H1 (cell line): ENCODE results near the gene IRF3. TPM values are rescaled to one million over a fixed set of nuclear protein-coding genes. Genes with fewer than 3 reads are reported as not detected.

Experiments used
- CTCF ChIA-PET: fragments of 300-600 bp; sonication (Branson Sonifier 250); formaldehyde crosslinking; loops from one replicate; lab custom pipeline; 2021; ENCODE audit not compliant: partially characterized antibody; lab: Charles Lee
- POLR2A ChIA-PET: fragments of 300-600 bp; sonication (Branson Sonifier 250); formaldehyde crosslinking; loops from one replicate; lab custom pipeline; 2021; ENCODE audit warnings: inconsistent platforms; ENCODE audit not compliant: partially characterized antibody; lab: Charles Lee
- DNase-seq, 2 experiments: peaks; one replicate each; pipeline versions ENCODE4 v3.0.0 to v3.0.0-alpha.2; 2010 to 2022; ENCODE audit warnings: low spot score in 2 of 2, low read depth in 1 of 2, mixed read lengths in 1 of 2
- FAIRE-seq: peaks from 2 replicates; lab custom pipeline; 2011; peaks lifted over from hg19 to GRCh38; lab: Jason Lieb, UNC
- H2AFZ ChIP-seq: 2 replicates; pipeline ENCODE4 v1.8.1; 2012; ENCODE audit warnings: low read length, inconsistent platforms
- H2AK5ac ChIP-seq: 2 replicates; pipeline ENCODE4 v1.6.1; 2013; ENCODE audit warnings: low read depth, low read length
- H2BK120ac ChIP-seq: replicated peaks from 2 replicates; pipeline ENCODE3; 2013; ENCODE audit warnings: low read depth, low read length, inconsistent platforms
- H2BK12ac ChIP-seq: 2 replicates; pipeline ENCODE4 v1.6.1; 2013; ENCODE audit warnings: low read depth, low read length
- H2BK15ac ChIP-seq: 2 replicates; pipeline ENCODE4 v1.6.1; 2013; ENCODE audit warnings: low read length
- H2BK20ac ChIP-seq: 2 replicates; pipeline ENCODE4 v1.6.1; 2013; ENCODE audit warnings: low read length
- H2BK5ac ChIP-seq: 2 replicates; pipeline ENCODE4 v1.6.1; 2013; ENCODE audit warnings: low read depth, low read length
- H3K14ac ChIP-seq: 2 replicates; pipeline ENCODE4 v1.6.1; 2013; ENCODE audit warnings: inconsistent platforms; ENCODE audit not compliant: insufficient read length
- H3K18ac ChIP-seq: 2 replicates; pipeline ENCODE4 v1.6.1; 2013; ENCODE audit warnings: low read length; ENCODE audit errors: extremely low read depth
- H3K23ac ChIP-seq: 2 replicates; pipeline ENCODE4 v1.6.1; 2013; ENCODE audit warnings: inconsistent platforms; ENCODE audit not compliant: insufficient read length
- H3K23me2 ChIP-seq: 2 replicates; pipeline ENCODE4 v1.6.1; 2013; ENCODE audit warnings: low read depth, low read length
- H3K27ac ChIP-seq: 2 replicates; pipeline ENCODE4 v1.6.1; 2011; ENCODE audit warnings: low read depth, low read length, inconsistent platforms
- H3K27me3 ChIP-seq, 4 experiments: replicated peaks in 1 of 4; 1 replicate in 1 of 4; 2 replicates in 3 of 4; pipeline versions ENCODE4 v1.6.1 to v1.8.1; 2011 to 2013; ENCODE audit warnings: low read length in 3 of 4, mild to moderate bottlenecking in 3 of 4, inconsistent platforms in 2 of 4, mixed read lengths in 2 of 4, moderate library complexity in 1 of 4; ENCODE audit not compliant: control insufficient read depth in 3 of 4, insufficient read depth in 3 of 4; ENCODE audit errors: extremely low read depth in 1 of 4
- H3K36me3 ChIP-seq, 4 experiments: 2 replicates each; pipeline versions ENCODE4 v1.6.1 to v1.8.1; 2011 to 2013; ENCODE audit warnings: mild to moderate bottlenecking in 4 of 4, low read length in 3 of 4, moderate library complexity in 2 of 4, control low read depth in 1 of 4, inconsistent platforms in 1 of 4; ENCODE audit not compliant: insufficient read depth in 4 of 4, control insufficient read depth in 2 of 4
- H3K4ac ChIP-seq: replicated peaks from 2 replicates; pipeline ENCODE3; 2013; ENCODE audit warnings: low read length, low read depth, mixed read lengths, inconsistent platforms; ENCODE audit not compliant: insufficient read length
- H3K4me1 ChIP-seq, 4 experiments: replicated peaks in 1 of 4; 1 replicate in 1 of 4; 2 replicates in 3 of 4; pipeline versions ENCODE4 v1.6.1 to v1.8.1; 2011 to 2013; ENCODE audit warnings: low read length in 3 of 4, inconsistent platforms in 2 of 4, mixed read lengths in 1 of 4; ENCODE audit not compliant: insufficient read depth in 4 of 4, control insufficient read depth in 3 of 4
- H3K4me2 ChIP-seq, 2 experiments: 2 replicates each; pipeline versions ENCODE4 v1.6.1 to v1.8.1; 2011 to 2013; ENCODE audit warnings: low read depth in 2 of 2, low read length in 2 of 2, control low read depth in 1 of 2, inconsistent platforms in 1 of 2, mild to moderate bottlenecking in 1 of 2; ENCODE audit not compliant: insufficient read depth in 1 of 2
- H3K4me3 ChIP-seq, 4 experiments: fragments of 200-600, 300-600 bp in 1 of 4; sonication (generic), shearing (Covaris generic), sonication (Bioruptor Twin) in 1 of 4; 2 replicates each; pipeline versions ENCODE4 v1.5.1 to v1.8.1; 2011 to 2016; ENCODE audit warnings: low read length in 4 of 4, low read depth in 3 of 4, control low read depth in 2 of 4, inconsistent platforms in 2 of 4, mild to moderate bottlenecking in 2 of 4, mixed read lengths in 1 of 4, moderate library complexity in 1 of 4; ENCODE audit not compliant: insufficient read depth in 2 of 4; ENCODE audit errors: extremely low read depth in 1 of 4
- H3K56ac ChIP-seq: replicated peaks from 2 replicates; pipeline ENCODE3; 2013; ENCODE audit warnings: low read depth, mild to moderate bottlenecking, mixed read lengths, low read length, inconsistent platforms; ENCODE audit not compliant: insufficient read length
- H3K79me1 ChIP-seq: 2 replicates; pipeline ENCODE4 v1.6.1; 2013; ENCODE audit warnings: low read depth, low read length, control low read depth
- H3K79me2 ChIP-seq, 2 experiments: 2 replicates each; pipeline versions ENCODE4 v1.6.1 to v1.8.1; 2012 to 2013; ENCODE audit warnings: low read length in 2 of 2, mild to moderate bottlenecking in 2 of 2, inconsistent platforms in 1 of 2; ENCODE audit not compliant: insufficient read depth in 2 of 2, control insufficient read depth in 1 of 2
- H3K9ac ChIP-seq, 4 experiments: replicated peaks in 1 of 4; 1 replicate in 1 of 4; 2 replicates in 3 of 4; pipeline versions ENCODE4 v1.6.1 to v1.8.1; 2011 to 2013; ENCODE audit warnings: low read depth in 3 of 4, low read length in 3 of 4, control low read depth in 2 of 4, mild to moderate bottlenecking in 2 of 4, moderate library complexity in 2 of 4, inconsistent platforms in 1 of 4; ENCODE audit errors: extremely low read depth in 1 of 4
- H3K9me3 ChIP-seq, 2 experiments: 2 replicates each; pipeline versions ENCODE4 v1.6.1 to v1.8.1; 2012 to 2013; ENCODE audit warnings: mild to moderate bottlenecking in 2 of 2, moderate library complexity in 2 of 2, control low read depth in 1 of 2, inconsistent platforms in 1 of 2, low read depth in 1 of 2, low read length in 1 of 2, mixed read lengths in 1 of 2; ENCODE audit not compliant: insufficient read depth in 2 of 2
- H4K20me1 ChIP-seq, 2 experiments: replicated peaks in 1 of 2; 2 replicates each; pipeline versions ENCODE3 to v1.8.1; 2011 to 2013; ENCODE audit warnings: inconsistent platforms in 2 of 2, low read length in 2 of 2, mild to moderate bottlenecking in 1 of 2; ENCODE audit not compliant: insufficient read depth in 2 of 2, control insufficient read depth in 1 of 2
- H4K5ac ChIP-seq: 2 replicates; pipeline ENCODE4 v1.6.1; 2013; ENCODE audit warnings: low read length, low read depth, mixed read lengths, inconsistent platforms; ENCODE audit not compliant: insufficient read length
- H4K8ac ChIP-seq: 2 replicates; pipeline ENCODE4 v1.8.0; 2013; ENCODE audit warnings: mild to moderate bottlenecking, moderate library complexity, low read length, inconsistent platforms; ENCODE audit not compliant: insufficient read depth; ENCODE audit errors: extremely low read depth
- H4K91ac ChIP-seq: replicated peaks from 2 replicates; pipeline ENCODE3; 2013; ENCODE audit warnings: low read length, mixed read lengths, inconsistent platforms; ENCODE audit not compliant: insufficient read length
- CBX5 ChIP-seq: fragments of 300-800, 300-1000 bp; sonication (generic); IDR thresholded peaks from 2 replicates; pipeline ENCODE4 v1.7.1; 2016; ENCODE audit warnings: antibody characterized with exemption, low read length, low read depth
- HDAC6 ChIP-seq: IDR thresholded peaks from one replicate; pipeline ENCODE4 v1.7.1; 2012; ENCODE audit warnings: low read depth, mild to moderate bottlenecking, inconsistent platforms, low read length, moderate library complexity
- RNF2 ChIP-seq: fragments of 200-900, 300-1000 bp; sonication (generic); IDR thresholded peaks from 2 replicates; pipeline ENCODE4 v1.7.1; 2016; ENCODE audit warnings: borderline replicate concordance, low read depth, mild to moderate bottlenecking, antibody characterized with exemption, low read length; ENCODE audit not compliant: poor library complexity, severe bottlenecking; ENCODE audit errors: missing control alignments
- RXRA ChIP-seq: IDR thresholded peaks from 2 replicates; pipeline ENCODE4 v1.6.1; 2011; ENCODE audit warnings: low read depth, mild to moderate bottlenecking, low read length, moderate library complexity; ENCODE audit not compliant: insufficient read depth
- SP1 ChIP-seq: IDR thresholded peaks from 2 replicates; pipeline ENCODE4 v1.6.1; 2011; ENCODE audit warnings: low read depth, low read length
- SRF ChIP-seq: IDR thresholded peaks from 2 replicates; pipeline ENCODE4 v1.6.1; 2011; ENCODE audit warnings: mild to moderate bottlenecking, low read depth, low read length, moderate library complexity
- TAF1 ChIP-seq: IDR thresholded peaks from 2 replicates; pipeline ENCODE4 v1.6.1; 2011; ENCODE audit warnings: mild to moderate bottlenecking, low read depth, low read length
- ZNF274 ChIP-seq: IDR thresholded peaks from 2 replicates; pipeline ENCODE4 v1.7.0; 2012; ENCODE audit warnings: low read length, borderline replicate concordance; ENCODE audit errors: extremely low read depth
- WGBS, 2 experiments: shearing (Covaris generic) in 1 of 2; methylation state at CpG; one replicate each; pipeline versions ENCODE4 v1.1.6 to v1.1.7; 2013 to 2015; ENCODE audit warnings: low lambda C conversion rate in 2 of 2, mixed read lengths in 2 of 2, inconsistent platforms in 1 of 2, low coverage in 1 of 2, missing lambda C conversion rate in 1 of 2; ENCODE audit not compliant: insufficient replicate concordance in 2 of 2, insufficient coverage in 1 of 2, insufficient read length in 1 of 2; ENCODE audit errors: extremely low coverage in 1 of 2, missing lambda C conversion rate in 1 of 2; 5-methylcytosine and 5-hydroxymethylcytosine counted together
- polyA plus RNA-seq, 7 experiments: library from polyadenylated mRNA; depleted of rRNA in 3 of 7; stranded (reverse) in 5 of 7; unstranded in 2 of 7; fragments of >200 nt in 5 of 7; fragments of 200-250 nt in 2 of 7; gene quantifications; 1 replicate in 5 of 7; 2 replicates in 1 of 7; 4 replicates in 1 of 7; pipeline versions ENCODE4 v1.2.1 to v1.2.3, GENCODE V29; 2011 to 2013; ENCODE audit warnings: missing spikeins in 2 of 7, mixed read lengths in 2 of 7
- total RNA-seq: library from RNA; stranded (reverse); fragmentation: NEBNext Ultra II Directional; extraction: Animal tissue kit (Norgen Biotek cat#: 25700); gene quantifications from 2 replicates; pipeline ENCODE4 v1.2.1, GENCODE V29; 2021

IRF3 gene
- total and polyA plus RNA-seq, 2 of the 8 experiments (the other 6 are each of a cell fraction or from before 2014, with no cell fraction given): 103 to 114 TPM

DNA sequence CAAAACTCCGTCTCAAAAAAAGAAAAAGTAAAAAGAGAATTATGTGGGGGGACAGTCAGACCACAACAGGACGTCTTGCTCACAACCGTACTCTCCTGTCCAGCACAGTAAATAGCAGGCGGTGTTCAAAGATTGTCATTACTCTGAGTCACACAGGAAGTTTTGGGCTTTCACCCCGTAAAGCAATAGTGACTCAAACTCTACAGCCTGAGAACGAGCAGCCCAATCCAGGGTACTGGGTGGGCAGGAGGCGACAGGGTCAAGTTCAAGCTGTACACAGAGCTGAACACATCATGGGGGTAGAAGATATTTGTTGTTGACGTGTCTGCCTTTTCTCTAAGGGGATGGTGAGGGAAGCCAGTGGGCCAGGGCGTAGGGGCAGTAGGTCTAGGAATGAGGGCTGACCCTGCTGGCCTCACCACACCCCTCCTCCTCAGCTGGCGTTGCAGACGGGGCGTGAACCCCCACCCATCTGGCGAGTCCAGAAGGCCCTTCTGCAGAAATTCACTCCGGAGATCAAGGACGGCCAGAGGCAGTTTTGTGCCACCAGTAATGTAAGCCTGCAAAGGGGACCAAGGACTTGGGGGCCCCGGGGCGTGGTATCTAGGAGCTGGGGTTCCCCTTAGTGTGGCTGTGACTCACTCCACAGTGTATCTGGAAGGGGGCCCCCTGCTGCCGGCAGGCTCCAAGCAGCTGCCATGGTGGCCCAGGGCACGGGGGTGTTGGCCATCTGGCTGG lies 51.4 kb downstream of the IRF3 start:
- H3K9me3 ChIP-seq: no peaks in the 10 kb centered on the region
- peaks cover 14 to 24% of the 10 kb centered on the region in 2 experiments for H4K20me1 ChIP-seq
- CTCF ChIA-PET: interaction anchor here (1.0 to 1.5 kb wide), 4 partner anchors 9 to 71 kb away, joined by 3 to 6 read pairs (median 3); no protein-coding TSS in a partner anchor
- H3K4me3 ChIP-seq: no peak overlapping the region
- H2AK5ac ChIP-seq: no peak overlapping the region
- H2BK120ac ChIP-seq: no peak overlapping the region
- no peak overlapping the region for H2BK15ac ChIP-seq
- H3K79me2 ChIP-seq: peaks cover 0 to 38% of the 10 kb centered on the region in 2 experiments; a peak in 2 of 4 replicates
- H3K23ac ChIP-seq: no peak overlapping the region
- no peaks in the 10 kb centered on the region for H3K4me1 ChIP-seq
- no peak overlapping the region for H3K56ac ChIP-seq
- POLR2A ChIA-PET: interaction anchor here (37.8 to 50.7 kb wide), 2 partner anchors 10 to 12 kb away, joined by 840 read pairs; partner anchors contain the start of genes PRR12, RRAS and SCAF1
- no peak overlapping the region for H3K27ac ChIP-seq
- no peak overlapping the region for H4K5ac ChIP-seq
- no peak overlapping the region; the same call in 1 of the 2 replicates for H4K8ac ChIP-seq
- no peak overlapping the region for H4K91ac ChIP-seq
- no peak for DNase-seq
- H3K36me3 ChIP-seq: peaks cover 15 to 62% (median 35%) of the 10 kb centered on the region in 4 experiments
- no peaks in the 10 kb centered on the region for H3K27me3 ChIP-seq
- H3K79me1 ChIP-seq: peaks cover 12% of the 10 kb centered on the region
- H2BK20ac ChIP-seq: no peak overlapping the region
- H3K4ac ChIP-seq: no peak overlapping the region
- H2BK12ac ChIP-seq: no peak overlapping the region
- H3K23me2 ChIP-seq: no peaks in the 10 kb centered on the region
- H2BK5ac ChIP-seq: no peak overlapping the region
- H3K4me2 ChIP-seq: no peak overlapping the region
- H2AFZ ChIP-seq: no peak overlapping the region
- no peak for FAIRE-seq
- no peak overlapping the region for H3K9ac ChIP-seq
- H3K18ac ChIP-seq: no peak overlapping the region
- 91% methylated on average over 19 of the region's 19 CpGs; no CpG with 5 or more reads in 1 of the 2 experiments for WGBS, 2 experiments
- H3K14ac ChIP-seq: no peak overlapping the region
- TF ChIP-seq RNF2 (no peak), SRF (no peak), CBX5 (no peak), TAF1 (no peak), HDAC6 (no peak), RXRA (no peak), ZNF274 (no peak), SP1 (no peak)
